Loucy (cell line): Measurements from ENCODE around the gene TRIM63.

Experiments used
- H2AFZ ChIP-seq: fragments of 200-600 bp; sonication (generic); 2 replicates; pipeline ENCODE4 v1.6.0; 2016; ENCODE audit warnings: antibody characterized with exemption, mild to moderate bottlenecking, low read length, moderate library complexity
- H3F3A ChIP-seq: fragments of 200-600 bp; 2 replicates; pipeline ENCODE4 v1.6.0; 2016; ENCODE audit warnings: antibody characterized with exemption, low read depth, mild to moderate bottlenecking
- H3K27me3 ChIP-seq: fragments of 200-600 bp; sonication (generic); 2 replicates; pipeline ENCODE4 v1.6.1; 2014; ENCODE audit warnings: low read length, mild to moderate bottlenecking; ENCODE audit not compliant: insufficient read depth, poor library complexity, severe bottlenecking
- H3K36me3 ChIP-seq: fragments of 200-600 bp; sonication (generic); 2 replicates; pipeline ENCODE4 v1.6.1; 2016; ENCODE audit warnings: low read length; ENCODE audit not compliant: insufficient read depth
- H3K4me1 ChIP-seq: fragments of 200-600 bp; sonication (generic); 2 replicates; pipeline ENCODE4 v1.5.1; 2014; ENCODE audit warnings: low read length, mild to moderate bottlenecking; ENCODE audit not compliant: insufficient read depth, poor library complexity, severe bottlenecking
- H3K4me2 ChIP-seq: fragments of 200-600 bp; sonication (generic); 2 replicates; pipeline ENCODE4 v1.6.0; 2014; ENCODE audit warnings: antibody characterized with exemption, low read length, low read depth, mild to moderate bottlenecking; ENCODE audit not compliant: poor library complexity, severe bottlenecking
- H3K4me3 ChIP-seq: fragments of 200-600 bp; sonication (generic); 2 replicates; pipeline ENCODE4 v1.5.1; 2014; ENCODE audit warnings: low read length, mild to moderate bottlenecking, mixed read lengths; ENCODE audit not compliant: poor library complexity, severe bottlenecking
- H3K79me2 ChIP-seq: fragments of 200-600 bp; sonication (generic); 2 replicates; pipeline ENCODE4 v1.6.1; 2014; ENCODE audit warnings: low read length; ENCODE audit not compliant: insufficient read depth
- H3K9ac ChIP-seq: fragments of 200-600 bp; sonication (generic); 2 replicates; pipeline ENCODE4 v1.6.0; 2014; ENCODE audit warnings: mild to moderate bottlenecking, low read depth, low read length, moderate library complexity; ENCODE audit not compliant: poor library complexity, severe bottlenecking
- H3K9me2 ChIP-seq: fragments of 200-600 bp; sonication (generic); replicated peaks from 2 replicates; pipeline ENCODE4 v1.6.1; 2016; ENCODE audit warnings: low read depth, low read length, mixed read lengths
- H3K9me3 ChIP-seq: fragments of 200-600 bp; sonication (generic); 2 replicates; pipeline ENCODE4 v1.6.1; 2014; ENCODE audit warnings: mild to moderate bottlenecking, antibody characterized with exemption, low read length, low read depth; ENCODE audit not compliant: insufficient read depth
- H4K20me1 ChIP-seq: fragments of 200-600 bp; sonication (generic); 2 replicates; pipeline ENCODE4 v1.6.0; 2014; ENCODE audit warnings: antibody characterized with exemption, low read length, mild to moderate bottlenecking; ENCODE audit not compliant: insufficient read depth, poor library complexity, severe bottlenecking
- CTCF ChIP-seq: fragments of 200-600 bp; sonication (generic); conservative IDR thresholded peaks from 2 replicates; pipeline ENCODE4 v1.5.1; 2014; ENCODE audit warnings: mild to moderate bottlenecking, antibody characterized with exemption, low read length
- EZH2phosphoT487 ChIP-seq: fragments of 200-600 bp; IDR thresholded peaks from 2 replicates; pipeline ENCODE4 v1.6.1; 2018; ENCODE audit warnings: antibody characterized with exemption, mild to moderate bottlenecking, moderate library complexity, borderline replicate concordance

Gene TRIM63

GRCh38 chr1:26023826-26024225, 43.6 kb downstream of the TRIM63 start:
- Histone ChIP-seq H3K9me2 (no peaks in the 10 kb centered on the region), H3K79me2 (no peaks in the 10 kb centered on the region), H3K9ac (no peak overlapping the region), H3K27me3 (no peaks in the 10 kb centered on the region), H3K9me3 (no peaks in the 10 kb centered on the region), H3K4me3 (no peak overlapping the region), H4K20me1 (no peaks in the 10 kb centered on the region), H3K4me1 (peaks cover 30% of the 10 kb centered on the region), H3K4me2 (no peak overlapping the region), H3F3A (no peaks in the 10 kb centered on the region), H3K36me3 (no peaks in the 10 kb centered on the region), H2AFZ (no peak overlapping the region)
- TF ChIP-seq CTCF = no peak
- TF ChIP-seq EZH2phosphoT487 = no peak

GRCh38 chr1:26023009-26023408, 44.4 kb downstream of the TRIM63 start:
- Histone ChIP-seq H3K9me2 (no peaks in the 10 kb centered on the region), H3K27me3 (no peaks in the 10 kb centered on the region), H3K4me3 (no peak overlapping the region), H3K36me3 (no peaks in the 10 kb centered on the region), H3K4me1 (peaks cover 22% of the 10 kb centered on the region), H3K4me2 (no peak overlapping the region), H3K9ac (no peak overlapping the region), H2AFZ (no peak overlapping the region), H3K9me3 (no peaks in the 10 kb centered on the region), H3K79me2 (no peaks in the 10 kb centered on the region), H3F3A (no peaks in the 10 kb centered on the region), H4K20me1 (no peaks in the 10 kb centered on the region)
- no peak for TF ChIP-seq EZH2phosphoT487

- TF ChIP-seq CTCF (no peak), EZH2phosphoT487 (no peak)
- Histone ChIP-seq H3K4me2 (no peak overlapping the region), H3K9ac (no peak overlapping the region), H3K4me1 (peaks cover 17% of the 10 kb centered on the region), H2AFZ (no peak overlapping the region), H3F3A (no peaks in the 10 kb centered on the region), H3K36me3 (no peaks in the 10 kb centered on the region), H3K27me3 (no peaks in the 10 kb centered on the region), H3K9me2 (no peaks in the 10 kb centered on the region), H3K9me3 (no peaks in the 10 kb centered on the region), H4K20me1 (no peaks in the 10 kb centered on the region), H3K79me2 (no peaks in the 10 kb centered on the region), H3K4me3 (no peak overlapping the region)
Observed at GRCh38 chr1:26022404-26022779, 45.0 kb downstream of the TRIM63 start.

- no peak within 1 kb of the TSS for H3K4me3 ChIP-seq
- H3K9me2 ChIP-seq = no peaks in the 10 kb centered on the region
Observed at GRCh38 chr1:26021647-26022403, 45.6 kb downstream of the TRIM63 start, which contains the start of gene EXTL1. Gene EXTL1, plus strand, starts transcription at chr1:26021775. Its CDS starts 872 bp downstream, at chr1:26022647.

More at GRCh38 chr1:26021647-26022403, 45.6 kb downstream of the TRIM63 start, which contains the start of gene EXTL1:
- Histone ChIP-seq H3K9me3 (no peaks in the 10 kb centered on the region), H2AFZ (no peak within 1 kb of the TSS), H3K27me3 (no peaks in the 10 kb centered on the region), H3K79me2 (no peaks in the 10 kb centered on the region), H3K9ac (no peak within 1 kb of the TSS), H4K20me1 (no peaks in the 10 kb centered on the region), H3K4me2 (no peak within 1 kb of the TSS), H3K36me3 (no peaks in the 10 kb centered on the region), H3F3A (no peaks in the 10 kb centered on the region), H3K4me1 (peaks cover 19% of the 10 kb centered on the region)
- TF ChIP-seq CTCF (no peak), EZH2phosphoT487 (no peak)
